IPS-NIHi7 (cell line): ENCODE measurements around the gene IL1RAPL1.

Experiments used
- DNase-seq: peaks from one replicate; pipeline ENCODE4 v3.0.0; 2012; ENCODE audit warnings: mixed read lengths; ENCODE audit errors: extremely low spot score

The IL1RAPL1 gene

DNA sequence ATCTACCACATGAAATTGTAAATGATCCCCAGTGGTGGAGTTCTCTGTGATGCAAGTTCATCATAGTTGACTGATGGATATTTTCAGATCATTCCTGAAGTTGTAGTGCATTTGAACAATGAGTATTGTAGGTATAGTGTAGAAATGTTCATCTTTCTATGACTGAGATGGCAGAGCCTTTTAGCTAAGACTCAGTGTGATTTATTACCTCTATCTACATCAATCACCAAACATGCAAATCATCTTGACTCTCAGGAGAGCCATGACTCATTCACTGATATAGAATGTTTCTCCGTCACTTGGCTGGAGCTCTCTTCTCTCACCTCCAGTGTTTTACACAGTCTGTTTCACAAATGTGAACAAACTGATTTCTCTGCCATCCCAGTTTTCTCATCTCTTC, 392.6 kb downstream of the IL1RAPL1 start:
- DNase-seq = no peak

DNA sequence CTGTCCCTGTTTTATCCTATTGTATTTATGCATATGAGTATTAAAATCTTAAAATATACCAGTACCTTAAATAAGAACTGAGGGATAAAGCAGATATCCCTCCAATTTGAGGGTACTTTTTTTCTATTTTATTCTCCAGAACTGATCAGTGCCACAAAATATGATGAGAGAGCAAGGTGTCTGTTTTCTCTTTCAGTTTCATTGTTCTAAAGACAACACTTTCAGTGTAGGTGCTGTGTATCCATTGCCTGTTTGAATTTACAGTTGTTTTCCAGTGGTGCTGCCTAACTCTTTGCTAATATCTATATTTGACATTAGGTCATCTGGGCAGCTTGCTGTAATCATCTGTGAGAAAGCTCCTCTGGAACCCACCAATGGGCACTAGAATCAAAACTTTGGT, 394.7 kb downstream of the IL1RAPL1 start:
- no peak for DNase-seq

DNA sequence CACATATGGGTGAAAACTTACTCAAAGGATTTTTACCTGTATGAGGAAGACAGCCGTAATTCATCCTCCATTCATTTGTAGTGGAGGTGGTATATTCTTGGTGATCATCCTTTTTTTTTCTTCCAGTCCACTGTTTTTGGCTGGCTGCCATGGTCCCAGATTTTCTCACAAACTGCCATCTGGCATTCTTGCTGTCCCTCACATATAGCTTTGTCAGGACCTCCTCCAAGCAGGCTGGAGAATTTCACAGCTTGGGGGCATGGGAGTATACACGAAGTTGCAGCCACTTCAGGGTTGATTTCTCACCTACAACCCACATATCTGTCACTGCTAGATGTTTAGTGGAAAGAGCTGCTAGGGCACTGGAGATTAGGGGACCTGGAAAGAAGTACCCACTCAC, 401.0 kb downstream of the IL1RAPL1 start:
- DNase-seq = peak; percentile 16

DNA sequence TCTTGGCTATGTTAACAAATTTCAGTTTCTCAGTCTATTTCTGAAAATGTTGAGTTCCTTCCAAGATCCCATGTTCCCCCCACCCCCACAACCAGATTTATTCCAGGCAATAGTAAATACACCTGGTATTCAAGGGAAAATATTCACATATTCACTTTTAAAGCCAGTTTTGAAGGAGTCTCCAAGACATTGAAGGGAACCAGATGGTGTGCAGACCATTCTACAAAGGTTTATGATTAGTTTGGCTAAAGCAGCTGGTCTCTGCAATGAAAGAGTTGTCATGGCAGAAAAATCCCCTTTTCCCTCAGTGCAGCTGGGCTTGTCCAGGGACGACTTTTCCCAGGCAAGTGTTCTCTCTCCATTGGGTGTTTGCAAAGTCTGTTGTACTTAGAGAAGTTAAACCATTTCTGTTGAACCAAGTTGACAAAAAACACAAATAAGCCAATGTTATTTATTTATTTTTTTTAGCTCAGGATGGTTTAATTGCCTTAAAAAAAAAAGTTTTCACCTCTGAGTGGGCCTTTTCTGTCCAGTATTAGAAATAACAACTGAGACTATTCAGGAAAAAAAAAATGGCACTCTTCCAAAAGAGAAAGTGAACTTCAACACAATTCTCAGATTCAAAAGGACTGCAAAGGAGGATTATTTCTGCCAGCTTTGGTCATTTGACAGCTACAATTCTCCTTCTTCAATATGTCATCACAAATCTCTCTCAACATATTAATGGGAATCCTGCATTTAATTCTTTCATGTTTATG, 410.6 kb downstream of the IL1RAPL1 start:
- no peak for DNase-seq

DNA sequence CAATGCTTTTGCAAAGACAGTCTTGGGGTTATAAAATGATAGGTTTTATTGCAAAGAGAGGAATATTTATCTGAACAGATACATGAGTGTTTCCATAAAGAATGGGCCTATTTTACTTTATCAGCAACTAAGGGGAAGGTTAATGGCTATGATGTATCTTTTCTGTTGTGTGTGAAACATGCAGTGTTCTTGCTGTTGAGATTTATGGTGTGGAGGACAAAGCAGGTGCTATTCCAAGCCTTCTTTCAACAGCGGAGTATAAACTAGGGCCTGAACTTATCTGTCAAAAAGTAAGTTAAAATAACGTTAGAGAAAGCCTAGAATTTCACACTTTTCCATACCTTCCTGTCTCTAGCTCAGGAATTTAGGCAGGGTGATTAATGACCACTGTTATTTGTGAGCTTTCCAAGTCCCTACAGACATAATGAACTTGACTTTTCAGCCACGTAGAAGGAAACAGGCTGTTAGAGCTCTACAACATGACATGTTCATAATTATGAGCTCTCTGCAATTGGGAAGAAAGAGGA, 411.4 kb downstream of the IL1RAPL1 start:
- DNase-seq = no peak

DNA sequence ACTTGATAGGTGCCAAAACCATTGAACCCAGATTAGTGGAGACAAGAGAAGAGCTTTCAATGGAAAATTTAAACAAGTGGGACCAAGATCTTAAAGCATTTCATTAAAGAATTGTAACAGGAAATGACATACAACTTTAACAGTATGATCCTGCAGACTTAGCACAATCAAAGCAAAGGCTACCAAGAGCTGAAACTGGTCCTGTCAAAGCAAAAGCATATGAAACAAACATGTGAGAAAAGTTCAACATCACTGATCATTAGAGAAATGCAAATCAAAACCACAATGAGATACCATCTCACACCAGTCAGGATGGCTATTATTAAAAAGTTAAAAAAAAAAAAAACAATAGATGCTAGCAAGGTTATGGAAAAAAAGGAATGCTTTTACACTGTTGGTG, 425.6 kb downstream of the IL1RAPL1 start:
- no peak for DNase-seq

DNA sequence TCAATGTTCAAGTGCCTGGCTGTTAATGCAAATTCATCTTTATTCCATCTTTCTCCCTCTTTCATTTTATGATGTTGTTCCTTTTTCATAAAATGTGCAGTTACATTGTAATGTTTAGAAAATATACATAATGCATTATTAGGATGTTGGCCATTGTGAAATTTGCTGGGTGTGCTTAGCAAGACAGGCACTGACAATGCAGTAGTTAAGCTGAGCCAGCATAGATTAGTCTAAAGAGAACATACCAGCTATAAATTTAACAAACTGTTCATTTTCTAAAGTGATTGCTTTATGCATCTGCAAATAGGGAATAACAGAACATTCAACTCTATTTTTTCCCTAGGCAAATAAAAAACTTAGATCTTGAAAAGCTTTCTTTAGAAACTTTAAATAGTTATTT, 436.0 kb downstream of the IL1RAPL1 start:
- no peak for DNase-seq

DNA sequence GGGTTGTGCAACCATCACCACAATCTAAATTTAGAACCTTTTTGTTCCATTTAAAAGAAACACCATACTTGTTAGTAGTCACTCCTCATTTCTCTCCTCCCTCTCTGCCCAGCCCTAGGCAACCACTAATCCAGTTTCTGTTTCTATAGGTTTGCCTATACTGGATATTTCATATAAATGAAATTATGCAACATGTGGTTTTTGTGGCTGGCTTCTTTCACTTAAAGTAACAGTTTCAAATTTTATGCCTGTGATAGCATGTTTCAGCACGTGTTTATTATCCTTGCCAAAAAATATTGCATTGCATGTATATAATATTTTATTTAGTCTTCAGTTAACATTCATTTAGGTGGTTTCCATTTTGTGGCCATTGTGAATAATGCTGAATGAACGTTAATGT, 437.6 kb downstream of the IL1RAPL1 start:
- no peak for DNase-seq

DNA sequence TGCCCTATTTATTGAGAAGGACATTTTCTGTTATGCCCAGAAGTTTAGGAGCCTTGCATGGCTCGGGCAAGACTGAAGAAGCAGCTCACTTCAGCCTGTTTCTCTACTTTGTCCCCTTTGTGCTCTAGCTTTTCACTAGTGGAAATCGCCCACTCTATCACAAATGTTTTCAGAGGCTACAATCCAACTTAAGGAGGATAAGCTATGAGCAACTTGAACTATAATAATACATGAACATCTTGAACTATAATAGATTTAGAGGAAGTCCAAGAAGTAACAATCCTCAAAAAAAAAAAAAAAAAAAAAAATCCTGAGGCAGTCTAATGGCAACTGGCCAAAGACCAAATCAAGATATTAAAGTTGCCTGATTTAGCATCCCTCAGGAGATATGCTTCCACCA, 452.3 kb downstream of the IL1RAPL1 start:
- DNase-seq = no peak

DNA sequence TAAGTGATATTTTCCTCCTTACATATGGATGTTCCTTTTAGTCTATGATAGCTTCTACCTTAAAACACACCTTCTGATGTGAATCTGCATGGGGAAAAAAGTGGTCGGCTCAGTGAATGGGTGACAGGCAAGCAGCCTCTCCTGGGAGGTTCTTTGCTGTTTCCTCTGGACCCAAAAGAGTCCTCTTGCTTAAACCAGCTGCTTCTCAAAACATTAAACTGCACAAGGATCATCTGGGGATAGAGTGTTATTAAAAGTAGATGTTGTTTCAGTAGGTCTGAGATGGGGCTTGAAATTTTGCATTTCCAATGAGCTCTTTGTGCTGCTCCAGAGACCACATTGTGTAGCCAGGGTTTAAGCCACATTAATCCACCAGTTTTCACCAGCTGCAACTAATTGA, 452.9 kb downstream of the IL1RAPL1 start:
- no peak for DNase-seq

DNA sequence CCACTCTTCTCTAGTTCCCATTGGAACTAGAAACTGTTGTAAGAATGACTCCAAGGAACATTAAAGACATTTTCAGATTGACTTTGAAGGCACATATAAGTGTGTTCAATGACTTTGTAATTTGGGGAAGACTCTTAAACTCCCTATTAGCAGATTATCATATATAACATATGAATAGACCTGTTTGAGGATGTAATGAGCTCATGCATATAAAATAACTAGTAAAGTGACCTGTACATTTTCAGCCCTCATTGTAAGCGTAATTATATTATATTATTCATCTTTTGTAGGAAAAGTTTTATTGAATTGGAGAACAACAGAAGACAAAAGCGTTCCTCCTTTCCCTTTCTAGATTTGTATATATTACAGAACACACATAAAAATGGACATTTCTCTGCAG, 455.1 kb downstream of the IL1RAPL1 start:
- DNase-seq = no peak

DNA sequence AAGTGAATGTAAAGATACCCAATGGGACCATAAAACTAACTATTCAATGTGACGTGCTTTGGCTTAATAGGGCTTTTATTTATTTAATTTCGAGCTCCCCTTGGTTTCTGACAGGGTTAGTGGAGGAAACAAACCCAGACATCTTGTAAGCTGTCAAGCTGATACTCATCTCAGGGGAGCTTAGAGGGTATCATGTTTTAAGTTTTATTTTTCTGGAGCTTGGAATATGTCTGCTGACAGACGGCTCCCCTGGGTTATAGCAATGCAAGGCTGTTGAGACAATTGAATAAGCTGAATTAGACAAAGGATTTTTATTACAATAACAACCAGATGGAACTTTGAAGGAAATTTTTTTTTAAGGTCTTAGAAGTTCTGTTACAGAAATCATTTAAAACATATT, 456.5 kb downstream of the IL1RAPL1 start:
- DNase-seq = no peak

DNA sequence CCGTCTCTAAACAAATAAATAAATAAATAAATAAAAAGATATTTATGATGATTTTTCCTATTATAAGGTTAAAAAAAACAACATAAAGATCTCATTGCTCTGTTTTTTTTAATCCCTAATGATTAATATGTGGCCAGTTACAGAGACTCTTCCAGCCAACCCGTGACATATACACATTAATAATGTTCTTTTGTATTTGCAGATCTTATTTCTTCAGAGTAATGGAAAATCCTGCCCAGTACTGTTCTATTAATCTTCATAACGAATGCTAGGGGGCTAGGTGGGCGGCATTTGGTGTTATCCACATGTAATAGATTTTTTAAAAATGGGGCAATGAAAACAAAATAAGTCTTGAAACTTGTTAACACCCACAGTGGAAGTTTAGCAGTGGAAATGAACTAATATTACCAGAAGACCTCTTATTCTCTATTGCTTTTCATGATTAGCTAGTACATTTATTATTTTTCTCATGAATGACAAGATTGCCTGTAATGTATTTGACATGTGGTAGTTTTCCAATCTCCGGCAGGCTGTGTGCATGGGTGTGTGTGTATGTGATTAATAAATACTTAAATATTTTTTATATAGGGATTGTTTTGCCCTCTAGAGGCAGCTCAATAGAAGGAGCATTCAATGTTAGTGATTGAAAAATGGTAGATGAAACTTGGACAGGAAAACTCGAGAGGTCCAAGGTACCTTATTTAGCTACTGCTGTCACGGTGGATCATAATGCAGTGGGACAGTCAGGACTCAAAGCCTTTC, 457.4 kb downstream of the IL1RAPL1 start:
- no peak for DNase-seq

DNA sequence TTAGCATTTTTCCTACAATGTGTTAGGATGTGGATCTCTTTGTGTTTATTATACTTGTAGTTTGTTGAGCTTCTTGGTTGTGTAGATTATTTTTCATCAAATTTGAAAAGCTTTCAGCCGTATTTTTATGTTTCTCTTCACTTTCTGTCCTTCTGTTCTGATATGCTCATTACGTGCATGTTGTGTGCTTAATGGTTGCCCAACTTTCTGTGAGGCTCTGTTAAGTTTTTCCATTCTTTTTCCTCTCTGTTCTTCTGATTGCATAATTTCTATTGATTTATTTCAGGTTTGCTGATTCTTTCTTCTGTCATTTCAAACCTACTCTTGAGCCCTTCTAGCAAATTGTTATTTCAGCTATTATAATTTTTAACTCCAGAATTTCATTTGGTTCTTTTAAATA, 478.2 kb downstream of the IL1RAPL1 start:
- DNase-seq = no peak

DNA sequence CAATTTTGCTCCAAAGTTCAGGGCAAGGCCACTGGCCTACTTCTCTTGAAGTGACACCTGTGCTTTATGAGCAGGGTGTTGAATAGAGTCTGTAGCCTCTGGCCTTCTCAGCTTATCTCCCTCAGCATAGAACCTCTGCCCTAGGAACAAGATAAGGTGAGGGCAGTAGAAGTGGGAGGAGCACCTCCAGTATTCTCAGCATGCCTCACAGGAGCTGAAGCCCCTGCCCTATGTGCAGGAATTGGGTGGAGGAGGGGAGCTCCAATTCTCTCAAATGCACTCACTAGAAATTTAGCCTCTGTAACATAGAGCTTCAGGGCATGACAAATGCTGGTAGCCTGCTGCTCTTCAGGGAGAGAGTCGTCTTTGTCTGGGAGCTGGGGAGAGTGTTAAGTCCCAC, 479.3 kb downstream of the IL1RAPL1 start:
- peak; percentile 32 for DNase-seq

DNA sequence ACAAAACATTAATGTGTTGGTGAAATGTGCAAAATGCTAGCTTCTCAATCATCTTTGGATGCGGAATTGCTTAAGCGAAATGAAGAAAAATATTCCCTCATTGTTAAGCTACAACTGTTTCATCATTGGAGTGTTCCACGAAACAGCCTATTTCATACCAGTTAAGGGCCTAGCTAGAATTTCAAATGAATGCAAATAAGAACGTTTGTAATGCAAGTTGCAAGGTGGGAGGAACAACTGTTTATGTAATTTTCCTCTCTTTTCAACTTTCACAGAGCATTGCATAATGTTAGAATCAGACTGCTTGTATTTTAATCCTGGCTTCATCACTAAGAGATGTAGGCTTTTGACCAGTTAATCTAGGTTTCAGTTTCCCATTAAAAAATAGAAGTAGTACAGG, 480.1 kb downstream of the IL1RAPL1 start:
- no peak for DNase-seq

DNA sequence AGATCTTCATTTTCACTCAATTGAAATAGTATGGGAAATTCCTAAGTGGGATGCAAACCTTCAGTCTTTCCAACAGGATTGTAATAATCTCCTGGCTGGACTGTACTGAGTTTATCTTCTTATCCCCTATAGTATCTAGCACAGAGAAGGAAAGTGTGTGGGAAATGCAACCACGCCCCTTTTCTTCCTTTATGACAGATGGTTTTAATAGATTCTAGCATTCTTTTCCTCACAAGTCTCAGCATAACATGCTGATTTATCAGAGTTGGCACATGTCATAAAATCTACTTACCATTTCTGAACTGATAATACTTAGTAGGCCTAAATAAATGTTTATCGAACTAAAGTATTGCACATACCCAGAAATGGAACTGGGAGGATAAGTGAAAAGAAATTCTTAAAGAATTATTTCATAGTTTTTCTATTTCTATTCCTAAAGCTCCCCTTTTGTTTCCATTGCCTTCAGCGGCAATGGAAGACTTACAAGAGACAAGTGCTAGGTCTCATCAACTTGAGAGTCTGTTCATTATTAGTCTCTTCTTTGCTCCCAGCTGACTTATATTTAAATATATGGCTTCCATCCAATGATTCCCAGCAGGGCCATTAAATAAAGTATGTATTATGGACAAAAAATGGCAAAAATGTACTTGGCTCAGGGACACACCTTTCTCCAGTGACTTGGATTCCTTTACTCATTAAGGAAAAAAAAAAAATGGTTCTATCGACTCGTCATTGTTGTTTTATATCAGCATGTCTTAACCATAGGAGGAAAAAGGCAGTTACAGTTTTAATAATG, 484.5 kb downstream of the IL1RAPL1 start:
- DNase-seq = no peak

DNA sequence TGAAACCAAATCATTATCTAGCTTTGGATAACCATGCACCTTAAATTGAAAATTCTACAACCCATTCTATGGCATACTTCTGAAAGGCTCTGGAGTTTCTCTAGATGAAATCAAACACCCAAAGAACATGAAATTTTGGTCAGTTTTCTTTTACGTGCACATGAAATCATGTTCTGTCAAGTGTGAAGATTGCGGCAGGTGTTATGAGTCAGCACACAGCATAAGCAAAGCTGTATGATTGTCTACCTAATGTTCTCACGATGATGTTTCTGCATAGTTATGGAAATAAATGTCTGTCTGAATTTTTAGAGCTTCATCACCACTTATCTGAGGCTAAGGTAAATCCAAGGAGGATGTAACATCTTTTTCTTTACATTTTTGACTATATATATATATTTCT, 495.3 kb downstream of the IL1RAPL1 start:
- no peak for DNase-seq

DNA sequence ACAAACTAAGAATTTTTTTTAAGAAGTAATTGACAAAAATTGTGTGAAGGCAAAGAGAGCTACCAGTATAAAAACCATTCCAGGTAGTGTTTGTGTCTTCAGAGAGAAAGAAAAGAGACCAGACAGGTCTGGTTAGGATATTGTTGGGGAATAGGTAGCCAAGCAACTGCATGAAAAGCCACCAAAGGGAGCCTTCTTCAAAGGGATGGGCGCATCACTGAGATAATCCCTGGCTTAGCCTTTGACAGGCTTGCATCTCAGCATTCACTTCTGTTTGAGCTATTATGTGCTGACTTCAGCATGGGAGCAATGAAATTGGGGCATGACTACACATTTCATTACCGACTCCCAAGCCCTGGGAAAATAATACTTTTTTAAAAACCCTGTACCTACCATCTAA, 496.6 kb downstream of the IL1RAPL1 start:
- no peak for DNase-seq

DNA sequence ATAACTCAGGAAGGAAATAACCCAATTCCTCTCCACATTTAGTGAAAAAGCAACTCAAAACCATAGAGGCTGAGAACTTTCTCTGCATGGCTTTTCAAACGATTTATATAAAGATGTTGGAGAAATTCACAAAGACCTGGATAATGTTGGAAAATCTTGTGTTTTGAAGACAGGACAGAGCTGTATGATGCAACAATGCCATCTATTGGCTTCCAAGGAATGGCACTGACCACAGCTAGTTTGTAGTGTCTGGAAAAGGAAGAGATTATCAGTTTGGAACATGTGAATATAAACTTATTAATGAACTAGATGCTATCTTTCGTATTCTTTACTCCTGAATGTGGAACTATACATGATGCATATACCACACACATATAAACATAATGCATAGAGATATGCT, 503.6 kb downstream of the IL1RAPL1 start:
- peak; percentile 18 for DNase-seq

DNA sequence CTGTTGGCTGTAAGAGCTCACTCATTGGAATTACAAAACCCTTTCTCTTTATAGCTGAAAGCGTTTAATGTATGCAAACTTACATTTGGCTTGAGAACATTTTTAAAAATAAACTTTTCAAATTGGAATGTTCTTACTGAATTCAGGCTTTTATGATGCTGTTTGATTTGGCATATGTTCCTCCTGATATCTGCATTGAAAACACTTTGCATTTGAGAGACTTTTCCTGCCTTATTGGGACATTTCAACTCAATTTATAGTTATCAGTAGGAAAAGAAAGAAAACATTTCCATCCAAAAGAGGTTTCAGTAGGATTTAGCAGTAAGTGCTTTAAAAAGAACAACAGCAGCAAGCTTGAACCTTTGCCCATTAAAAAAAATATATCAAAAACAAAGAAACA, 520.0 kb downstream of the IL1RAPL1 start:
- DNase-seq = no peak

DNA sequence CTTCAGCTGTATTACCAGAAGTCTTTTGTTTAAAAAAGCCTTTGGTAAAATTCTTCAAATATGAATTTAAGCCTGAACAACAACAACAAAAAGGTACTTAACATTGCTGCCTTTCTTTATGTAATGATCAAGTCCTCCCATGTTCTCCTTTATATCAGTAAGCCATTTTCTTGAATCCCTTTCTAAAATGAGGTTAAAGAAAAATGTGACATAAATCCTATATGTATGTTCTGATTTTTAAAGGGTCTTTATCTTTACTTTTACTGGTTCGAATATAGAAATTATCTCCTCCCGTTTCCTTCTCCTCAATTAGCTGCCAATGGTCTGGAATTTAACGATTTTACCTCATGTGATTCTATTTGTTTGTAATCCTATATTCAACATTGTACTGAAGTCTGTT, 522.8 kb downstream of the IL1RAPL1 start:
- no peak for DNase-seq
